ENCODE data around the gene AARS1.

GRCh38 chr16:70304892-70305448, 15.7 kb upstream of the AARS1 start:
- no peak for TF ChIP-seq ZNF274 (IDR thresholded peaks at IDR 0.05; ENCODE audit: low read depth, low read length)
- no peak for TF ChIP-seq SUZ12 (IDR thresholded peaks at IDR 0.05; ENCODE audit: extremely low read depth, insufficient read depth, insufficient read length)

Measured in NT2/D1 (cell line).